Cardiac fibroblast (primary cell): ENCODE results near the gene PURB.

Source experiments
- DNase-seq, 2 donors: peaks; one replicate each; pipeline versions ENCODE4 v3.0.0 to v3.0.0-alpha.2; 2010; ENCODE audit warnings: low read depth in 2 of 2
- H3K4me3 ChIP-seq, 2 donors: replicated peaks in 1 of 2; 1 replicate in 1 of 2; 2 replicates in 1 of 2; pipeline ENCODE4 v1.5.1; 2011; ENCODE audit warnings: low read depth in 2 of 2, low read length in 2 of 2, mild to moderate bottlenecking in 2 of 2, moderate library complexity in 1 of 2
- TF ChIP-seq, protein P1 (sequence below): IDR thresholded peaks from one replicate; pipeline ENCODE4 v1.5.1; 2011; ENCODE audit warnings: low read depth, mild to moderate bottlenecking, low read length, inconsistent platforms

PURB gene

DNA sequence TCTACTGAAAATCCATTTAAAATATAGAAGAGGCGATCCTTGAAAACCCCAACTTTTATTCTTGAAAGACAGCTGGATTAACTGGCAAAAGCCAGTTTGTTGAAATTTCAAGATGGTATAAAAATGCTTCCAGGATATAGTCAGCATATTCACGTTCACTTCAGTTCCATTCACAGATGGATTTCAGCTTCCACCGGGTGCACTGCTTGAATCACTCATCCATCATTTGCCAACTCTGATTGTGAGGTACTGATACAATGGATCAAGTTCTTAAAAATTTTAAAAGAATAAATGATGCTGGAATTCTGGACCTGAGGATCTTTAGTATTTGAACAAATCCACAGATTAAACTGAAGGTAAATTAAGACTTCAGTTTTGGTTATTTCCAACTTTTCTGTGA is 2.4 kb downstream of the PURB start:
- peak overlapping the region; percentile 4 to 45 for H3K4me3 ChIP-seq
- DNase-seq: peak in 1 of 2 donors; percentile 44
- TF ChIP-seq, protein P1, sequence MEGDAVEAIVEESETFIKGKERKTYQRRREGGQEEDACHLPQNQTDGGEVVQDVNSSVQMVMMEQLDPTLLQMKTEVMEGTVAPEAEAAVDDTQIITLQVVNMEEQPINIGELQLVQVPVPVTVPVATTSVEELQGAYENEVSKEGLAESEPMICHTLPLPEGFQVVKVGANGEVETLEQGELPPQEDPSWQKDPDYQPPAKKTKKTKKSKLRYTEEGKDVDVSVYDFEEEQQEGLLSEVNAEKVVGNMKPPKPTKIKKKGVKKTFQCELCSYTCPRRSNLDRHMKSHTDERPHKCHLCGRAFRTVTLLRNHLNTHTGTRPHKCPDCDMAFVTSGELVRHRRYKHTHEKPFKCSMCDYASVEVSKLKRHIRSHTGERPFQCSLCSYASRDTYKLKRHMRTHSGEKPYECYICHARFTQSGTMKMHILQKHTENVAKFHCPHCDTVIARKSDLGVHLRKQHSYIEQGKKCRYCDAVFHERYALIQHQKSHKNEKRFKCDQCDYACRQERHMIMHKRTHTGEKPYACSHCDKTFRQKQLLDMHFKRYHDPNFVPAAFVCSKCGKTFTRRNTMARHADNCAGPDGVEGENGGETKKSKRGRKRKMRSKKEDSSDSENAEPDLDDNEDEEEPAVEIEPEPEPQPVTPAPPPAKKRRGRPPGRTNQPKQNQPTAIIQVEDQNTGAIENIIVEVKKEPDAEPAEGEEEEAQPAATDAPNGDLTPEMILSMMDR: no peak

DNA sequence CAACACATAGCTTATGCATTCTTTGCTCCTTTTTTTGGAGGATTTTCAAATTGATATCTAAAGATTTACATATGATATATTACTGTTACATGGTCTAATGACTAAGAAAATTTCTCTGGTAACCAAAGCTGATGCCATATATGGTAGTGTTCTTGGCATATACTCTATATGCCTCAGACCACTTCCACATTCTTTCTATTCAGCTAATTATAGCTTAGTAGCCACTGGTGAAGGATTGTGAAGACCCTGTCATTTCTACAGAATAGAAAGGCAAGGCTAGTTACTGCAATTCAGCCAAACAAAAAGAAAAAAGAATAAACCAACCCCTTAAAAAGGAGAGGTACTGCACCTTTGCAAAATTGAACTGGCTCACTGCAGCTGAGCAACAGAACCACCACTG is 3.7 kb downstream of the PURB start:
- H3K4me3 ChIP-seq: peak overlapping the region in 1 of 2 donors; percentile 45
- DNase-seq: peak; percentile 72 to 77

DNA sequence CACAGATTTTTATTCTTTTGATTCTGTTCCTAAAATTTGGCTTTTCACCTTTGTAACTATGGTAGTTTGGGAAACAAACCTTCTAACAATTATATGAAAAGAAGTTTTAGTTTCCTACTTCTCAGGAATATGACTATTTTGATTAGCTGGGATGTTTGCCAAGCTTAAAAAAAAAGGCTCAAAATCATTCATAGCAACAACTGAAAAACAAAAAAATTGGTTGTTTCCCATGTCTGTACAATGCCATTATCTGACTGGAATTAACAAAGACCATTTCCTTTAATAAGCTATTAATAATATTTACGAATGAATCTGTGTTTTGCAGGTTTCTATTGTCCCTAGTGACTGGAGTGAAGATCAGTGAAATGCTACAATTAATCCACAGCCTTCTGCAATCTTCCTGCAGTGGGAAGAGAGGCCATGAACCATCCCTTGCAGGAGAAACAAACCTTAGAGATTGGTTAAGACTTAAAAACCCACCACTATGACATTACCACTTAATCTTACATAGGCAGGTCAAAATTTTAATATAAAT is 4.2 kb downstream of the PURB start:
- peak; percentile 40 for DNase-seq
- TF ChIP-seq, protein P1: no peak
- H3K4me3 ChIP-seq: peak overlapping the region in 1 of 2 donors; percentile 45

More for the DNA sequence above, 3.7 kb downstream of the PURB start:
- TF ChIP-seq, protein P1: no peak

DNA sequence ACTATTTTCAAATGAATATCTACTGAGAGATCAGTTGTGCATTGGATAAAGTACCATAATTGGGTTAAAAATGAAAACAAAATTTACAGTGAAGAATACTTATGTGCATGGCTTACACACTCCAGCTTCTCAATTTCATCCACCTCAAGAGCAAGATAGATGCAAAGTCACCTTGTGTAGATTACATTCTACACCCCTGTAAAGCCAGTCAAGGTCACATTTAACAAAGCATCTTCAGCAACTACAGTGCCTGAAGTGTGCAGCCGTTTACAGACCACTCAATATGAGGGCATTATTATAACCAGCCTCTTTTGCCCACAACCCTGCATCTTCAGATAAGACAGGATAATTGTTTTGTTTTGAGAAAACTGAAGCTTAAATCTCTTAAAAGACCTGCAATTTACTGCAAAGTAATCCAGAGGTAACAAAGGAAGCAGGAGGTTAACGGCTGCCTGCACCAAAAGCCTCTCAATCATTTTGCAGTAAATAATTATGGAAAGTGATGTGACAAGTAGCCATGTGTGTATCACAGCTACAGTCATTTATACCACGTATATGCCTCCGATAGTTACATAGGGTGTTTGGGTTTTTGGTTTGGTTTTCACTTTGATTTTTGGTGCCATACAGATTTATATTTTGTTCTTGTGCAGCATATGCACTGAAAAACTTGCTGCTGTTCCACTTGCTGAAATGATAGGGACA is 4.9 kb downstream of the PURB start:
- no peak for DNase-seq
- peak overlapping the region in 1 of 2 donors; percentile 6 for H3K4me3 ChIP-seq
- TF ChIP-seq, protein P1: no peak

DNA sequence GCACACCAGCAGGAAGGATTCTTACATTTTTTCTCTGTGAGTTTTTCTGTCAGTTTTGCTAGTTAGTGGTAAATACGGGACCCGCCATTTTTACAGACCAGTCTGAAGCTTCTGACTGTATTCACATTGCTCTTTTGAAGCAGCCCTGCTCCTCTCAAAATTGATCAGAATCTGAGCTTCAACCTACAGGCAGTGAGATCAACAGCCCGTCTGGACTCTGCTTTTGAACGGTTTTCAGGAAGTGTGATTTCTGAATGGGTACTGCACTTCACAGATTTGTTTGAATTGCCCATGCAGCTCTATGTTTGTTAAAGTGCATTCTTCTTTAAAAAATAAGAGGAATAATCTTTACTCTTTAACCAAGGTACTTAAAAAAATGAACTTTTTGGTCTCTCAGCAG is 8.9 kb downstream of the PURB start:
- TF ChIP-seq, protein P1: no peak
- no peak overlapping the region for H3K4me3 ChIP-seq
- no peak for DNase-seq

DNA sequence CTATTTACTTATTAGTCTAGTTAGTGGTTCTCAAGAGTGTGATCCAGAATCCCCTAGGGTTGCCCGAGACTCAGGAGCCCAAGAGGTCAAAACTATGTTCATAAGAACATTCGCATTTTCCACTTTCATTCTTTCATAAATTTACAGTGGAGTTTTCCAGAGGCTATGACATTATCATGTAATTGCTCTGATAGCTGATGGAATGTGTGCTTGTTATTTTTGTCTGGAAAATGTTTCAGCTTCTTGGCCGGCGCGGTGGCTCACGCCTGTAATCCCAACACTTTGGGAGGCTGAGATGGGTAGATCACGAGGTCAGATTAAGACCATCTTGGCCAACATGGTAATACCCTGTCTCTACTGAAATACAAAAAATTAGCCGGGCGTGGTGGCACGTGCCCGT is 10.1 kb downstream of the PURB start:
- no peak overlapping the region for H3K4me3 ChIP-seq
- TF ChIP-seq, protein P1: no peak
- DNase-seq: no peak
